Activated CD4-positive, alpha-beta T cell treated with anti-CD3 and anti-CD28 coated beads, Interleukin-2, amount 50 U/mL, for 1 hour (primary cell): ENCODE data around the gene CEND1.
A peak's percentile ranks its signal among the peaks of the same experiment; 100 is the strongest.

Source experiments
- DNase-seq: peaks from one replicate; pipeline ENCODE4 v3.0.0-alpha.2; 2020

The CEND1 gene

GRCh38 chr11:811446-812245, 21.8 kb upstream of the CEND1 start:
- DNase-seq: no peak

GRCh38 chr11:810040-810567, 20.2 kb upstream of the CEND1 start:
- no peak for DNase-seq

GRCh38 chr11:809287-810039, 19.6 kb upstream of the CEND1 start, which contains the start of gene RPLP2:
Gene RPLP2, plus strand, starts transcription at chr11:809967. Its CDS starts 268 bp downstream, at chr11:810235.
- peak; percentile 97 for DNase-seq

- no peak for DNase-seq
Measured at GRCh38 chr11:808427-809286, 18.8 kb upstream of the CEND1 start.

- DNase-seq: no peak
Measured at GRCh38 chr11:804599-804964, 14.7 kb upstream of the CEND1 start.

- no peak for DNase-seq
Measured at GRCh38 chr11:803770-804598, 14.1 kb upstream of the CEND1 start.

GRCh38 chr11:803467-803742, 13.5 kb upstream of the CEND1 start:
- no peak for DNase-seq

GRCh38 chr11:802693-803466, 13.0 kb upstream of the CEND1 start:
- DNase-seq: no peak

GRCh38 chr11:802018-802617, 12.2 kb upstream of the CEND1 start:
- no peak for DNase-seq

- no peak for DNase-seq
Measured at GRCh38 chr11:801097-801780, 11.3 kb upstream of the CEND1 start.

- DNase-seq: no peak
Measured at GRCh38 chr11:800473-800872, 10.6 kb upstream of the CEND1 start.

GRCh38 chr11:799641-800316, 9.9 kb upstream of the CEND1 start:
- DNase-seq: no peak

GRCh38 chr11:798093-798713, 8.3 kb upstream of the CEND1 start, which contains the start of gene SLC25A22:
Gene SLC25A22, minus strand, starts transcription at chr11:798281. Its CDS starts 3,275 bp downstream, at chr11:795006.
- DNase-seq: peak; percentile 80

- DNase-seq: peak; percentile 63
Measured at GRCh38 chr11:797296-798092, 7.6 kb upstream of the CEND1 start.

GRCh38 chr11:796565-797295, 6.8 kb upstream of the CEND1 start:
- DNase-seq: no peak

- peak; percentile 69 for DNase-seq
Measured at GRCh38 chr11:795634-796564, 6.0 kb upstream of the CEND1 start.
